GM19099 (cell line): ENCODE data around the gene COL23A1.

Experiments
- POLR2A ChIP-seq: IDR thresholded peaks from 3 replicates; pipeline ENCODE4 v1.6.1; 2011; ENCODE audit warnings: low read depth; ENCODE audit not compliant: insufficient read length; ENCODE audit errors: extremely low read depth

Gene COL23A1

DNA sequence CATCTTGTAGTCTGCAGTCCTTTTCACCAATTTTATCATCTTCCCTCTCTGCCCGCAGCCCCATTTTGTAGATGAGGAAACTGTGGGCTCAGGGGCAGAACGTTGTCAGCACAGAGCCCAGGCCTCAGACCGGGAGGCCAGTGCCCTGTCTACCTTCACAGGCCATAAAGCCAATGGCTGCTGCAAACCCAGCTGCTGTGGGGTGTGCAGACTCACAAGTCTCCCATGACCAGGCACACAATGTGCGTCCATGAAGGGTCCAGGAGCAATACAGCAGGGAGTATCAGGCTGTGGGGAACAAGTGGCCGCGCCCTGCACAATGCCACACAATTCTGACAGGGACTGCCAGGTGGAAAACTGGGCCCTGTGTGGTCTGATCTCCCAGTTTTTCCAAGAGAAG, 71.0 kb downstream of the COL23A1 start:
- TF ChIP-seq POLR2A = no peak

DNA sequence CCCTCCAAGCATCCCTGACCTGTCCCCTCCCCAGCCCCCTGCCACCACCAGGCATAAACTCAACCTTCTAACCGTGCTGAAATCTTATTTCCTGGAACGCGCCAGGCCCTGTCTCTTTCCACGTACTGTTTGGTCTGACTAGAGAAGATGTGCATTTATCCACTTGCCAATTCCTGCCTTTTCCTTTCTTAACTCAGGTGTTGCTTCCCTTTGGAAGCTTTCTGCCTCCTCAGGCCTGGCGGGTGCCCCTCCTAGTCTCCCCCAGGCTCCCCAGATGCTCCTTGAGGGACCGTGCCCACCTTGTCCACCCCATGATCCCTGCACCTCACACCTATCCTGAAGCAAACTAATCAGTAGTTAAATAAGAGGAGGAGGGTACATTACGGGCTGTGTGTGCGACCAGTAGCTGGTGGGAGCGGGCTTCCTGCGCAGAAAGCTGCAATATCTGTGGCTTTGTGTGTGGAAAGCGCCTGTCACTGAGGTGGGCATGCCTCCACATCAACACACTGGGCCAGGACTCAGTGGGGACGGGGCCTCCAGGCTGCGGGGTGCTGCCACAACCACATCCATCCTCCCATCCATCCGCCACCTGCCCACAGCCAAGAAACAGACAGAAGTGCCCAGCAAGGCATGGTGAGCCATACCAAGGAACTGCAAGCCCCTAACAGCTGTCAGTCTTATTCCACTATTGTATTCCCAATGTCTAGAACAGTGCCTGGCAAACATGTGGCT, 73.5 kb downstream of the COL23A1 start:
- no peak for TF ChIP-seq POLR2A

DNA sequence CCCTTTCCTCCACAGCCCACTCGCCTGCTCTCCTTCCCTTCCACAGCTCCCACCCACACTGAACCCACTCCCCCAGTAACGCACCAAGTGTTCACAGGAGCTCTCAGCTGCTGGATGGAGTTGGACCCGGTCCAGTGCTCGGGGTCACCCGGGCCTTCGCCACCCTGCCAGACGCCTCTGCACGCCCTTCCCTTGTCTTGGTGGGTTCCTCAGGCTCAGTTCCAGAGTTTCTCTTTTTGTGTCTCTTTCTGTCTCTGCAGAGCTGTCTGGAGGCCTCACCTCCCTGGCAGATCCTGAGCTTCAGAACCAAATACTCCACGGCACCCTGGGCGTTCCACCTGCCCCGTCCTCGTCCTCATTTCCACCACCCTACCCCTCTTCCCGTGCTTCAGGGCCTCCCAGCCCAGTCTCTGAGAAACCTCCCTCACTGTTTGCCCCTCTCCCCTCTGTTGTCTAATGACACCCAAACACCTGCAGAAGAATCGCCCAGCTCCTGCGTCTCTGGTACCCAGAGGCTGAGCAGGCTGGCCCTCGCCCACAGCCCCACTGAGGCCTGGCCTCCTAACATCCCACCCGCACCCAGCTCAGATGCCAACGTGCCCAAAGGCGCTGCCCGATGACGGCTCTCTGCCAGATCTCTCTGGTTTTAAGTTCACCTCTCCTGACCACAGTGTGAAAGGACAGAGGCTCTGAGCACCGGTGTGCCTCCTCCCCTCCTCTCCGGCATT, 74.3 kb downstream of the COL23A1 start:
- no peak for TF ChIP-seq POLR2A

DNA sequence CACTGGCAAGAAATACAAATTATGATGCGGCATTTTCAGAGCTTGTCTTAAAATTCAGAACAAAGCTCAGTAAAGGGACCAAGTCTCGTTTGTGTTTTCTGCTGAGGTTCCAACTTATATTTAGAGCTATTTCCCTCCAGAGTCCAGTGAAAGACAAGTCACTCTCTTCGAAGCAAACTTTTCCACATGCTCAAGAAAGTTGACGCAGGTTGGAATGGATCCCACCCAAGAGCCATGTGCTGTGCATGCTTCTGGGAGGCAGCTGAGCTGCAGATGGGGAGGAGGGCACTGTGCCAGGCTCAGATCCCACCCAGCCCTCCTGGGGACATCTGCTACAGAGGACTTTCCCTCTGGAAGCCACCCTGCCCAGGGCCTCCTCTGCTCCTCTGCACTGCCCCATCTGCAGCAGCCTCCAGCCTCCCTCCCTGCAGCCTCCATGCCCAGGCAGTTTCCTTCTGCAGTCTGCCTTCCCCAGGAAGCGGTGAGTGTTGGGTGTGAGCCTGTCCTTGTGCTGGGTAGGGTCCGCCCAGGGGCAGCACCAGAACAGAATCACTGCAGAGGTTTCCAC, 75.3 kb downstream of the COL23A1 start:
- no peak for TF ChIP-seq POLR2A

DNA sequence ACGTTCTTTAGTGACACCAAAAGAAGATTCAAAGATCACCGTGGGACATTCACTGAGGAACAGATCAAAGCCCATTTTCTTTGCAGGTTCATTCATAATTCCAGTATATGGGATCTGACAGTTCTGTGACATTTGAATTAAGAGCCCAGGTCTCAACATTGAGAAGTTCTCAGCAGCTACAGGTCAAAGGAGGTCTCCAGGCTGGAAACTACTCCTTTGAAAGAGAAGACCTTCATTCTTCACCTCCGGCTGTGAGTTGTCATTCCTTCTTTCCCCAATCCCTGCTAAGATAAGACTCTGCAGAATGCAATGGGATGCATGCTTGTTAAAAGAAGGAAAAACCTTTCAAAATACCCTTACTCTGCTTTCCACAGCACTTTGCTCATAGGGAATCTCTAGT, 79.0 kb downstream of the COL23A1 start:
- no peak for TF ChIP-seq POLR2A

DNA sequence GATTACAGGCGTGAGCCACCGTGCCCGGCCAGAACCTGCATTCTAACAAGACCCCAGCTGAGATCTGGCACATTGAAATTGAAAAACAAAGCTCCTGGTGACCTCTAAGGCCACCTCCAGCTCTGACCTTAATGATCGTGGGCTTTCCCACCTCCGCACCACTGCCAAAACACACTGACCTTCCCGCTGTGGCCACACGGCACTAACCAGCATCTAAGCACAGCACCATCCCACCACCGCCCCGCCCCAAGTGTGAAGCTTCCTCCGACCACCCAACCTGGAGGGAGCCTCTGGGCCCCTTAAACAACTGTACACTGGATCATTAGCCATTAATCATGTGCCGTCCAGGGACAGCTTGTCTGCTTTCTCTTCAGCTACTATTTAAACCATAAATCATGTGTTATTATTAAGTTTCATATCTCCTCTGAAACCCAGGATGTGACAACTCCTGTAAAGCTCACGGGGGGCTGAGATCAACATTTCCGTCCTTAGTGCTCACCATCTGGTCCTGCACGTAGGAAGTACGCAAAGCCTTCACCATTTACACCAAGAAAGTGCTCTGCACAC, 80.6 kb downstream of the COL23A1 start:
- no peak for TF ChIP-seq POLR2A

DNA sequence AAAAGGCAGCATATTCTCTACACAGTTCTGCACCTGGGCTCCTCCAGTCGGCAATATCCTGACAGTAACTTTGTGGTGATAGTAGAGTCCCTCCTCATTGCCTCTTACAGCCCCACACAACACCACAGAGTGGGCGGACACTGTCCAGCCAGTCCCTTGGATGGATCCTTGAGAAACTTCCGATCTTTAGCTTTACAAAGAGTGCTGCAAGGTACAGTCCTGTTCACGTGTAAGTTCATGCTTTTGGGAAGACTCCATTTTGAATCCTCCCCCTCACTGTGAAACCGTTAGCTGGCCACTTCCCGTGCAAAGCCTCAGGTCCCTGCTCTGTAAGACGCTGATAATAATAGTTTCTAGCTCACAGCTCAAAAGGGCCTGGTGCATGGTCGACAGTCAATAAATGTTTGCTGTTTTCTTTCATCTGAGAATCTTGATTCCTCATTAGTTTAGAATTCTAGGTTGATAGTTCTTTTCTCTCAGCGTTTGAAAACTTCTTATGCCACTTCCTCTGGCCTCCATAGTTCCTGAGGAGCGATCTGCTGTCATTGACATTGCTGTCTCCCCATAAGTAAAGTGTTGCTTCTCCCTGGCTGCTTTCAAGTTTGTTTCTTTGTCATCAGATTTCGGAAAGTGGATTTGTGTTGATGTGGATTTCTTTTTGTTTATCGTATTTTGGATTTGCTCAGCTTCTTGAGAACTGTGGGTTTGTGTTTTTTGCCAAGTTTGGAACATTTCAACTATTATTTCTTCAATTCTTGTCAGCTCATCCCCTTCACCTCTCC, 82.9 kb downstream of the COL23A1 start:
- no peak for TF ChIP-seq POLR2A

DNA sequence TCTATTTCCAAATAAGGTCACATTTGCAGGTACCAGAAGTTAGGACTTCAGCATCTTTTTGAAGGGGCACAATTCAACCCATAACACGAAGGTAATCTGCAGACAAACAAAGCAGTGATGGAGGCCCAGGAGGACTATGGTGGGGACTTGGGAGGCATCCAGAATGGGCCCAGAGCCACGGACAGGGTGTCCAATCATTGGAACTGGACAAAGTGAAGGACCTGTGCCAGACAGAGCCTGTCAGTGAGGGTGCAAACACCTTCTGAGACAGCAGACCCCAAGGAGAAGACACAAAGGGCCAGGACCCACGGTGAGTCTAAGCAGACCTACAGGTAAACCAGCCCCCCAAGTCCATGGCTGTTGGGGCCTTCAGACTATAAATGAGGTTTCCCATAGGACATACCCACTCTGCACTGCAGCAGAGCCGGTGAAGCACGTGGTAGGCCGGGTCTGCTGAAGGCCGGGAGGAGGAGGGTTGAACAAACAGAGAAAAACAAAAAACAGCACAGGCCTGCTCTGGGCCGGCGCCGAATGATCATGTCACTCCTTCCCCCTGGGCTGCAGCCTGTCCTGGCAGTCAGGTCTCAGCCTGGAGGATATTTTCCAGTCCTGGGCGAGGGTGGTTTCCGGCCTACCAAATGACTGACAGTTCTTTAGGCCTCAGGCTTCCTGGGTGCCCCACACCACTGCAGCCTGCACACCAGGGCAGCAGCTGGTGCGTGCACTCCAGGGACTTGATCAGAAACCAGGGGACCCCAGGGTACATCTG, 84.4 kb downstream of the COL23A1 start:
- TF ChIP-seq POLR2A = no peak

DNA sequence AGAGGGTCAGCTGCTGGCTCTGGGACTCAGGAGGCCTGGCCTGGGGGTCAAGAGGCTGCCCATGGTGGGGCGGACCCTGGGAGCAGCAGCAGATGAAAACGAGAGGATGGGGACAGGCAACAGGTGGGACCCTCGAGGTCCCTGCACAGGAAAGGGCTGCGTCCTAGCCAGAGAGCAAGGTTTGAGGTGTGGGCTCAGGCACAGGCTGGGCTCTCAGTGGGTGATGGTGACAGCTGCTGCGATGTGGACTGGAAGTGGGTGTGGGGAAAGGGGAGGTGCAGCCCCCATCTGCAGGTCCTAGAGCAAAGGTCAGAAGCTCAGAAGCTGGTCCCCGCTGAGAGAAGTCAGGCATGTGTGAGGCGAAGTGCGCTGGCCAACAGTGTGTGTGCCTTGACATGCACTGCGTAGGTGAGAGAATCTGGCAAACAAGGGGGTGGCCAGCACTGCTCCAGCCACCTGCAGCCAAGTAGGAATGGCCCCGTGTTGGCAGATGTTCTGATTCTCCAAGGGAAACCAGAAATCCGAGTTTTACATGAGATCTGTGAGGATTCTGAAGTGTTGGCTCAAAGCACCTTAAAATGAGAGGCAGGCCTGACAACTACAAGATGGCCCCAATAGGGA, 85.7 kb downstream of the COL23A1 start:
- no peak for TF ChIP-seq POLR2A

DNA sequence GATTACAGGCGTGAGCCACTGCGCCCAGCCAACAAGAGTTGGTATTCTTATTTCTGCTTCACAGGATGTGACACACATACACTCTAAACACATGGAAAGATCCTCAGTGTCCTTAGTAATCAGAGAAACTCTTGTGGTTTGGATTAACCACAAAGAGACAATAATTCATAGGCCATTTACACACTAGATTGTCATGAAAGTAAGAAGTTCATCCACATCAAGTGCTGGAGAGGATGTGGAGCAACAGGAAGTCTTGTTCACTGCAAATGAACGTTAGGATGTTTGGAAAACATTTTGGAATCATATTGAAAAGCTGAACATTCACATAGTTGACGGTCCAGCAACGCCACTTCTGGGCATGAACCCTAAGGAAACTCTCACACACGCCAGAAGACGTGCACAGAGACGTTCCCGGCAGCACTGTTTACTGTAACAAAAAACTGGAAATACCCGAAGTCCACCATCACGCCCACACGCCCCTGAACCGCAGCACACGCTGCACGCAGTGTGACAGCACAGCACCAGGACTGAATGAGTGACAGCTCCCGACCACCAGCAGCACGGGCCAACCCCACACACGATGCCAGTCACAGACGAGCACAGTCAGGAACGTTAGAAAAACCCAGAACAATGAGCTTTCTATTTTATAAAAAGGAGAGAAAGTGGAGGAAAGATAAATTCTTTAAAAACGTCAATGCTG, 87.6 kb downstream of the COL23A1 start:
- TF ChIP-seq POLR2A = no peak

DNA sequence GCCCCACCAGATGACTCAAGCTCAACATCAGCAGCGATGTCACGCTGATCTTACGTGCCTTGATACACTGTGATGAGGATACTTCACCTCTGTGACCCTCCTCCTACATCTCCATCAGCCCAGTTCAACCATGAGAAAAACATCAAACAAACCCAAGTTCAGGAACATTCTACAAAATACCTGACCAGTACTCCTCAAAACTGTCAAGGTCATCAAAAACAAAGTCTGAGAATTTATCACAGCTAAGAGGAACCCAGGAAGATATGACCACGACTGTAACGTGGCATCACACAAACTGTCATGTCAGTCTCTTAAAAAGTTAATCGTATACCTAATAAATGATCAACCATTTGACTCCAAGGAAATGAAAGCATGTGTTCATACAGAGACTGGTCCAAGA, 90.8 kb downstream of the COL23A1 start:
- TF ChIP-seq POLR2A = no peak

DNA sequence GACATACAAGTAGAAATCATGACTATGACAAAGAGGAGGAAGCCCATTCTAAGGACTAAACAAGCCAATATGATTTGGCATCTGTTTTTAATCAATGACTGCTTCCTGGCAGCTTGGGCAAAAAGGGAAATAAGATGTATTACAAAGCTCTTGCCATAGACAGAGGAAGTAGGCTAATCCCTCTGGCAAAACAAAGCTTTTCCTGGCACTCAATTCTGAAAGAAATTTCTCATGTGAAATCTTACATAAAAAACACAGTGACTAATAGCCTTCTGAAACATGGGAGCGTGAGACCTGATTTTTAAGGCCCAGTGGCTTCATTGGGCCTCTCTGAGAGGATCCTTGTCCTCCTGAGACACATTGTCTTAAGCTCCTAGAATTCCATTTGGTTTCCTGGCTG, 93.6 kb downstream of the COL23A1 start:
- no peak for TF ChIP-seq POLR2A

DNA sequence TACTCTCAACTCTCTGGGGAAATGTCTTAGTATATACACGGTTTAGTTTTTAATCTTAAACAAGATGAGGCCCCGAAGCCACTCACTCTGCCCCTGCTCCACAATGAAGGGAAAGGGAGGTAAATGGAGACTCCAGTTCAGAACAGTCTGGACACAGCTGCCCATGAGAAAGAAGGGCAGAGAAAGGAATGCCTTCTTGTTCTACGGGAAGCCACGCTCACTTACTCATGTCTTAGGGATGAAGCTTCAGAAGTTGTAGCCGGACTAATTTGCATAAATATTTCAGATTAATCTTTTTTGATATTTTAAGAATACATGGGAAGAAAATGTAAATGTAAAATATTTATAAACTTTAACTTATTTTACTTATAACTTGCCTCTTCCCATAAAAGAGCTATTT, 94.0 kb downstream of the COL23A1 start:
- no peak for TF ChIP-seq POLR2A
